Measurements from ENCODE around the gene NECTIN2.
"Not testable (repeated sequence)": the region's sequence is repeated elsewhere in the genome, so short reads cannot be mapped to it uniquely, and the experiment has no call there.

GRCh38 chr19:44926245-44927077 lies 80.4 kb downstream of the NECTIN2 start:
- not testable (repeated sequence) for TF ChIP-seq CTCF (IDR thresholded peaks at IDR 0.05); EZH2 (IDR thresholded peaks at IDR 0.05; ENCODE audit: borderline replicate concordance, insufficient read depth, low read depth, low read length, poor library complexity, severe bottlenecking)

Measured in B cell (primary cell).